Activated CD8-positive, alpha-beta T cell treated with anti-CD3 and anti-CD28 coated beads, Interleukin-2, amount 10 ng/mL, durations not matched to agents 7 days and 5 days (primary cell): Measurements from ENCODE around the gene RNF10. TPM values are rescaled to one million over a fixed set of nuclear protein-coding genes. Genes with fewer than 3 reads are reported as not detected.
"Not testable (repeated sequence)": the region's sequence is repeated elsewhere in the genome, so short reads cannot be mapped to it uniquely, and the experiment has no call there.

Source experiments
- ATAC-seq: fragments of 150-1000 bp; cut with Tn5 transposase; one replicate; pipeline ENCODE4 v1.10.0; 2021; ENCODE audit warnings: moderate library complexity
- CTCF ChIA-PET: fragments of 350-600 bp; sonication (Branson Sonifier 250); formaldehyde crosslinking; loops from one replicate; lab custom pipeline; 2021; ENCODE audit warnings: antibody characterized with exemption; lab: Charles Lee
- POLR2A ChIA-PET: fragments of 350-600 bp; sonication (Branson Sonifier 250); formaldehyde crosslinking; loops from one replicate; lab custom pipeline; 2021; ENCODE audit warnings: antibody characterized with exemption; lab: Charles Lee
- DNase-seq: peaks from one replicate; pipeline ENCODE4 v3.0.0-alpha.2; 2020
- H3K27ac Mint-ChIP-seq: one replicate; pipeline ENCODE4 v1.8.0; 2021; ENCODE audit warnings: mild to moderate bottlenecking, mixed read lengths
- H3K27me3 Mint-ChIP-seq: one replicate; pipeline ENCODE4 v1.8.0; 2021; ENCODE audit warnings: low read depth, mixed read lengths
- H3K36me3 Mint-ChIP-seq: one replicate; pipeline ENCODE4 v1.8.0; 2021; ENCODE audit warnings: low read depth, mixed read lengths
- H3K4me1 Mint-ChIP-seq: one replicate; pipeline ENCODE4 v1.8.0; 2021; ENCODE audit warnings: low read depth, mixed read lengths
- H3K4me3 Mint-ChIP-seq: one replicate; pipeline ENCODE4 v1.8.0; 2021; ENCODE audit warnings: mild to moderate bottlenecking, mixed read lengths
- H3K9me3 Mint-ChIP-seq: one replicate; pipeline ENCODE4 v1.8.0; 2022; ENCODE audit warnings: mixed read lengths; ENCODE audit not compliant: insufficient read depth
- total RNA-seq, 2 experiments: library from RNA; stranded (reverse); gene quantifications; one replicate each; pipeline ENCODE4 v1.2.3, GENCODE V29; 2021

The RNF10 gene
- total RNA-seq, 2 experiments from 2014 or later, result 192 to 204 TPM

DNA sequence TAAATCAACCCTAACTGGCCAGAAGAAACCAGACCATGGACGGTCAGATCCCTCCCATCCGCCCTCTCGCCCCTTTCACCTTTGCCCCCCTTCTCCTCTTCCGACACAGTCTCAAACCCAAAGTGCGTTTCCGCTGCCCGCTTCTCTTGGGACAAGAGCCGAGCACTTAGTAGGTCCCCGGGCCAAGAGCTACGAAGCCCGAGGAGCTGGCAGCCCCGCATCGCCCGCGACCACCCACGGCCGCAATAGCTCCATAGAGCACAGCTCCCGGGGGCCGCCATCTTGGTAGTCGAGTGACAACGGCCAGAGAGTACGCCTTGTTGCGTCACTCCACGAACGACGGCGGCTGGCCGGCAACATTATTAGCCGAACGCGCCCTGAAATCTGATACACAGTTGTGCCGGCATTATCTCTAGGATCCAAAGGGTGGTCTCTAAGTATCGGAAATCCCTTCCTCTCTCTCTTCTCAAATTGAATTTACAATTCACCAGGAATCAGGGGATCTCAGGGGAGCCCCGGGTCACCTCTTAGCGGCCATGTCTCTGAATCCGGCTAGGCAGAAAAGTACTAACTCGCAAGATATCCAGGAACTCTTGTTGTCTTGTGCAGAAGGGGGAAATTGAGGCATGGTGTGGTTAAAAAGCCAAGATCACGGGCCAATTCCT, 5.2 kb upstream of the RNF10 start, which contains the start of gene COQ5:
COQ5 (minus strand) TSS at position 298 of the 665 bp plus-strand sequence; CDS start at position 281, 17 bp downstream.
- H3K27ac Mint-ChIP-seq, result peak within 1 kb of the TSS; percentile 99
- peaks cover 7% of the 10 kb centered on the region for H3K36me3 Mint-ChIP-seq
- POLR2A ChIA-PET, result interaction anchor here (0.5 to 1.7 kb wide), 9 partner anchors 10 to 874 kb away, joined by 3 to 8 read pairs (median 4); partner anchors contain the start of genes DYNLL1, MLEC, POP5 and RNU4-1
- H3K9me3 Mint-ChIP-seq, result no peaks in the 10 kb centered on the region
- CTCF ChIA-PET, result interaction anchor here (1.0 to 1.7 kb wide), 6 partner anchors 12 to 500 kb away, joined by 3 to 7 read pairs (median 4); partner anchors contain the start of genes POP5 and SRSF9
- peak within 1 kb of the TSS; percentile 100 for H3K4me3 Mint-ChIP-seq
- no peaks in the 10 kb centered on the region for H3K27me3 Mint-ChIP-seq
- peak; percentile 96 for ATAC-seq
- DNase-seq, result peak; percentile 90
- H3K4me1 Mint-ChIP-seq, result peaks cover 20% of the 10 kb centered on the region

DNA sequence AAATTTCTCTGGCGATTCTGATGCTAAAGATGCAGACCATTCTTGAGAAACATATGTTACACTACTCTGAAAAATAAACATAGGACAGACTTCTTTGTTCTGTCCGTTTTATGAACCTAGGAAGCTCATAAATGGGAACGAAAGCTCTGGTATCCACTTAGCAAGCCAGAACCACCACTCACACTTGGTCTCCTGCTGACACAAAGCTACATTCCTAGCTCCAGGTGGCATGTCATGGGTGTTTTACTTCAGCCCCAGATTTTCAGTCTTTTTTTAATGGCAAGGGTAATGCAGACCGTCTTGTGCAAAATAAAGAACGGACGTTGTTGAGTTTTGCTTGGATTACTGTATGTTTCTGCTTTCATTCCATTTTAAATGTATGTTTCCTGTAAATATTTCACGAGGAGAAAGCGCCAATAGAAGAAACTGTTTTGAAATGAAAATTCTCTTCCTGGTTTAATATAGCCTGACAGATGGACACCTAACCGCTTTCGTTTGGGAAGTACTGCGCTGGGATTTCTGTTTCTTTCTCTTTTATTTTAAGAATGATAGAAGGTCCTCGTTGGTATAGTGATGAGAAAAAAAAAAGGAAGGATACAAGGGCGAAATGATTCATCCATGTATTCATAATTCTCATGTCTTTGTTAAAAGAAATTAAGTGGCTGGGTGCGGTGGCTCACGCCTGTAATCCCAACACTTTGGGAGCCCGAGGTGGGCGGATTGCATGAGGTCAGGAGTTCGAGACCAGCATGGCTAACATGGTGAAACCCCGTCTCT, 4.3 kb upstream of the RNF10 start:
- Mint-ChIP-seq H3K9me3 (no peaks in the 10 kb centered on the region), H3K36me3 (peaks cover 7% of the 10 kb centered on the region), H3K4me3 (peak overlapping the region; percentile 100), H3K4me1 (peaks cover 22% of the 10 kb centered on the region), H3K27ac (peak overlapping the region; percentile 99), H3K27me3 (no peaks in the 10 kb centered on the region)
- CTCF ChIA-PET, result interaction anchor here (0.7 to 1.7 kb wide), 5 partner anchors 13 to 117 kb away, joined by 3 to 7 read pairs (median 4); partner anchors contain the start of genes POP5 and SRSF9
- DNase-seq, result no peak
- POLR2A ChIA-PET, result interaction anchor here (0.7 to 1.7 kb wide), 2 partner anchors 9 to 34 kb away, joined by 3 to 8 read pairs; partner anchors contain the start of gene DYNLL1
- no peak for ATAC-seq

DNA sequence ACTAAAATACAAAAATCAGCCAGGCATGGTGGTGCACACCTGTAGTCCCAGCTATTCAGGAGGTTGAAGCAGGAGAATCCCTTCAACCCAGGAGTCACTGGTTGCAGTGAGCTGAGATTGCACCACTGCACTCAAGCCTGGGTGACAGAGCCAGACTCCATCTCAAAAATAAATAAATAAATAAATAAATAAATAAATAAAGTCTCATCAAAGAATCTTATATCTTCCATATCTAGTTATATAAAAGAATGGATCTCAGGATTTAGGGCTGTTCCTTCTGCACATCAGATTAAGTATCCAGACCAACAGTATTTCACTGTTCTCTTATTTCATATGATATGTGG, 3.8 kb upstream of the RNF10 start:
- CTCF ChIA-PET, result interaction anchor here (1.4 kb wide), 1 partner anchor 38 kb away, joined by 4 read pairs; no protein-coding TSS in a partner anchor
- DNase-seq, ATAC-seq, H3K9me3 Mint-ChIP-seq, POLR2A ChIA-PET, H3K27ac Mint-ChIP-seq, H3K27me3 Mint-ChIP-seq: not testable (repeated sequence)
- Mint-ChIP-seq H3K36me3 (peaks cover 11% of the 10 kb centered on the region), H3K4me1 (peaks cover 22% of the 10 kb centered on the region), H3K4me3 (peak overlapping the region; percentile 100)

DNA sequence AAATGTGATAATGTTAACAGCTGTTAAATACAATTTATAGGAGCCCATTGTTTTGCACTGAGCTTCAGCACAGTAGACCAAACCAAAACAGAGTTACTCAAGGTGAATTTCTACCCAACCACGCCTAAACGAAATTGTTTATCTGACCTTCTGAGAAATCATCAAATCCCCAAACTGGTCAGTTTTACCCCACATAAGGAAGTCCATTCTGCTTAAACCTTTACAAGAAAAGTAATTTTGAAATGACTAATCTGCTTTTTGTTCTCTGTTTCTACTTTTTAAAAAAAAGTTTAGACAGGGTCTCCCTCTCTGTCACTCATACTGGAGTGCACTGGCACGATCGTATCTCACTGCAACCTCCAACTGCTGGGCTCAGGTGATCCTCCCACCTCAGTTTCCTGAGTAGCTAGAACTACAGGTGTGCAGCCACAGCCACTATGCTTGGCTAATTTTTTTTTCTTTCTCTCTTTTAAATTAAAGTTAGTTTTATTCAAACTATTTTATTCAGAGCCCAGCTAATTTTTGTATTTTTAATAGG, 1.4 kb upstream of the RNF10 start:
- POLR2A ChIA-PET, result no interaction called here
- peaks cover 41% of the 10 kb centered on the region for H3K4me1 Mint-ChIP-seq
- DNase-seq (no peak), ATAC-seq (no peak)
- CTCF ChIA-PET, result interaction anchor here (1.1 kb wide), 1 partner anchor 50 kb away, joined by 4 read pairs; no protein-coding TSS in a partner anchor
- H3K4me3 Mint-ChIP-seq, result no peak overlapping the region
- no peaks in the 10 kb centered on the region for H3K27me3 Mint-ChIP-seq
- peak overlapping the region; percentile 62 for H3K27ac Mint-ChIP-seq
- H3K9me3 Mint-ChIP-seq, result no peaks in the 10 kb centered on the region
- peaks cover 26% of the 10 kb centered on the region for H3K36me3 Mint-ChIP-seq

DNA sequence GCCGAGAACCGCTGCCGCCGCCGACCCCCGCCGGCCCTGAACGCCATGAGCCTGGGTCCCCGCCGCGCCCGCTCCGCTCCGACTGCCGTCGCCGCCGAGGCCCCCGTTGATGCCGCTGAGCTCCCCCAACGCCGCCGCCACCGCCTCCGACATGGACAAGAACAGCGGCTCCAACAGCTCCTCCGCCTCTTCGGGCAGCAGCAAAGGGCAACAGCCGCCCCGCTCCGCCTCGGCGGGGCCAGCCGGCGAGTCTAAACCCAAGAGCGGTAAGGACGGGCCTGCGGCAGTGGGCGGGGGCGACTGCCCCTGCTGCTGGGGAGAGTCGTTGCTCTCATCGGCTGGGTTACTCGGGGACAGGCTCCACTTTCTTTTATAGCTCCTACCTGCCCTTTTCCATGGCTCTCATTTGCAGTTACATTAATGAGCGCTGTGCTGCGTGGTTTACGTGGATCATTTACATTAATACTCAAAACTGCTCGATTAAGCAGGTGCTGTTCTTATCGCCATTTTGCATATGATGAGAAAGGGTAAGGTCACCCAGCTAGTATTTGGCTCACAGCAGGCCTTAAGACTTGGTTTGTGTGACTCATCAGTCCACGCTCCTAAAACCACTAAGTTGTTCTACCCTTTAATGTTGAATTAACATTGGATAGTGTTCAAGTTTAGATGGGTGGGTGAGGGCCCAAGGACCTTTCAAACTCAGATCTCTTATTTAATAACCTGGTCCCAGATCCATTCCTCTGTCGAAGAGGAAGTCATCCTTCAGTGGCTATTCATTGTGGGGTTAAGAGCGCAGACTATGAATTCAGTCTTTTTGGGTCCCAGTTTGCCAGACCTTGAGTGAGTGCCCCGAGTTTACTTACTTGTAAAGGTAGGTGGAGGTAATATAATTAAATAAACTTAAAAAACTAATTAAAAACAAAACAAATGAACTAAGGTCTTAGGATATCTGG, 823 bp downstream of the RNF10 start:
- no peaks in the 10 kb centered on the region for H3K27me3 Mint-ChIP-seq
- no peaks in the 10 kb centered on the region for H3K9me3 Mint-ChIP-seq
- peak; percentile 55 for DNase-seq
- POLR2A ChIA-PET, result interaction anchor here (0.6 to 2.3 kb wide), 10 partner anchors 8 to 551 kb away, joined by 3 to 8 read pairs (median 4); partner anchors contain the start of genes POP5, RNU4-1 and RNU4-2
- H3K27ac Mint-ChIP-seq, result peak overlapping the region; percentile 87
- peak; percentile 57 for ATAC-seq
- H3K36me3 Mint-ChIP-seq, result peaks cover 43% of the 10 kb centered on the region
- CTCF ChIA-PET, result interaction anchor here (0.5 to 1.6 kb wide), 5 partner anchors 46 to 429 kb away, joined by 3 to 11 read pairs (median 4); partner anchors contain the start of genes POP5 and SRSF9
- H3K4me1 Mint-ChIP-seq, result peaks cover 52% of the 10 kb centered on the region
- H3K4me3 Mint-ChIP-seq, result peak overlapping the region; percentile 88

DNA sequence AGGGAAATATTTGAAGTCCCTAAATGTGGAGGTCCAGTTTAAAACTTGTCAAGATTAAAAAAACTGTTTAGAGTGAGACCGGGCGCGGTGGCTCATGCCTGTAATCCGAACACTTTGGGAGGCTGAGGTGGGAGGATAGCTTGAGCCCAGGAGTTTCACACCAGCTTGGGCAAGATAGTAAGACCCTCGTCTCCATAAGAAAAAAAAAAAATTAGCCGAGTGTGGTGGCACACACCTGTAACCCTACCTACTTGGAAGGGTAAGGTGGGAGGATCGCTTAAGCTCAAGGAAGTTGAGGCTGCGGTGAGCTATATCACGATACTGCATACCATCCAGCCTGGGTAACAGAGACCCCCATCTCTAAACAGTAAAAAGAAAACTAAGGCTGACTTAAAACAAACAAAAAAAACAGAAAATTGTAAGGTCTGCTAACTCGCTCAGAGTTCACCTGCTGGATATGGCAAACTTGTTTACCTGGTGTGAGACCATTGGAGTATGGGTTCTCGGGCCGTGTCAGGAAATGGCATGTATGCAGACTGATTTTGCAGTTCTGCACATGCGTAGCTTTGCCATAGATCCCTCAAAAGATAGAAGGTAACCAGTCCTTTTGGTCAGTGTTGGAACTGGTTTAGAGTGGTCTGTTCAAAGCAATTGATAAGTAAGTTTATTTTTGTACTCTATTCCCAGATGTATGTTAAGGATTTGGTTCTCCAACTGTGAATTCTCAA, 2.1 kb downstream of the RNF10 start:
- peak; percentile 39 for ATAC-seq
- Mint-ChIP-seq H3K9me3 (no peaks in the 10 kb centered on the region), H3K4me1 (peaks cover 61% of the 10 kb centered on the region), H3K27me3 (no peaks in the 10 kb centered on the region), H3K27ac (peak overlapping the region; percentile 52), H3K36me3 (peaks cover 53% of the 10 kb centered on the region), H3K4me3 (peak overlapping the region; percentile 88)
- ChIA-PET CTCF (interaction anchor here (1.0 to 1.6 kb wide), 2 partner anchors 47 to 73 kb away, joined by 4 to 5 read pairs; no protein-coding TSS in a partner anchor), POLR2A (interaction anchor here (1.1 to 2.3 kb wide), 5 partner anchors 34 to 335 kb away, joined by 3 to 8 read pairs (median 4); partner anchors contain the start of genes RNU4-1 and RPLP0)
- DNase-seq, result peak; percentile 56

DNA sequence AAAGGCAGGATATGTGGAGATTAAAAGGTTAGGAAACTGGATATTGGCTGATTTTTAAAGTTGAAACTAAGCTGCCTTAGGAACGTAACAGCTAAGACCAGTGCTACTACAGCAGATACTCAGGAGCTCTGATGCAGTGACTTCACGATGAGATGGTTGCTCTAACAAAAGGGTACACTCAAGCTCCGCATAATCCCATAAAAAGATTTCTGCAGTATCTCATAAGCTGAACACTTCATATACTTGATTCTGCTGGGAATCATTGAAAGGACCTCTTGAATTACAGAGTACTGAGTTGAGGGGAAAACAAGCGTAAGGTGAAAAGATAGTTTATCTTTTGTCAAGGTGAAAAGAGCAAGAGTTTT, 3.7 kb downstream of the RNF10 start:
- Mint-ChIP-seq H3K36me3 (peaks cover 55% of the 10 kb centered on the region), H3K27me3 (no peaks in the 10 kb centered on the region), H3K4me3 (peak overlapping the region; percentile 88), H3K4me1 (peaks cover 58% of the 10 kb centered on the region), H3K27ac (peak overlapping the region; percentile 80), H3K9me3 (no peaks in the 10 kb centered on the region)
- ATAC-seq, result no peak
- POLR2A ChIA-PET, result interaction anchor here (0.7 to 2.4 kb wide), 6 partner anchors 9 to 760 kb away, joined by 3 to 12 read pairs (median 6); partner anchors contain the start of genes COQ5, RNU4-1 and RNU4-2
- DNase-seq, result no peak
- CTCF ChIA-PET, result interaction anchor here (0.9 to 2.6 kb wide), 7 partner anchors 14 to 111 kb away, joined by 3 to 11 read pairs (median 4); partner anchors contain the start of genes POP5 and SRSF9

DNA sequence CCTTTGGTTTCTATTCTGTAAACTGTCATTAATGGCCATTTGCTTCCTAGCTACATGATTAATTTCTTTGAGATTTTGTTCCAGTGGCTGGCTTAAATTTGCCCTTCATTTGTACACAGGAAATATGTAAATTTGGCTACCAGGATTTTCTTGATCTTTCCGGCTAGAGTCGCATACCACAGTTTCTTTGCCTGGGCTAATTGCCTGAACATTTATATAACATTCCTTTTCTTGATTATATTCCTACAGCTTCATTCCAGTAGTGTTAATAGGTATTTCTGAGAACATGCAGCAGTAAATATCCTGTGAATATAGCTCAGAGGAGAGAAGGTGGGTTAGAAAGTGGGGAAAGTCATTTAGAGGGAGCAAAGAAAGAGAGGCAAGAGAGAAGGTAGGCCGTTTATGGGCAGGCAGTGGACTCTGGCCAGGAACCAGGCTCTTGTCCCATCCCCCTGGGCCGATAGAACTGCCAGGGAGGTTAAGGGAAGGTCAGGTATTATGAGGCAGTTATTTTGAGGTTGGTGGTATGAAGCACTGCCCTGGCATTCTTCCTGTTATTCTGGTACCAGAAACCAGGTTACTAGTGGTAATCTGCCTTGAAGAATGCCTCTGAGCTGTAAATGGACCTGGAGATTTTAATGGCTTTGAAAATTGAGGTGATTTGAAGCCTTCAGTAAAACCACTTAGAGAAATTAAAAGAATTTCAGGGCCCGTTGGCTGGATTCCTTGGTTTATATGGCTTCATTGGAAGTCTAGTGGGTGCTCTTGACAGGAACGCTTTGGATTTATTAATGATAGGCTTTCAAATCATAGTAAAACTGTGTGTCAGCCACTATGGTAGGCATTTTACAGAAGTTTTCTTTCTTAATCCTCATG, 4.4 kb downstream of the RNF10 start:
- ChIA-PET POLR2A (interaction anchor here (0.7 to 2.4 kb wide), 8 partner anchors 9 to 759 kb away, joined by 3 to 12 read pairs (median 5); partner anchors contain the start of genes COQ5, POP5, RNU4-1 and RNU4-2), CTCF (interaction anchor here (0.9 to 2.6 kb wide), 8 partner anchors 14 to 111 kb away, joined by 3 to 11 read pairs (median 4); partner anchors contain the start of genes POP5 and SRSF9)
- H3K4me3 Mint-ChIP-seq, result peak overlapping the region; percentile 88
- H3K27me3 Mint-ChIP-seq, result no peaks in the 10 kb centered on the region
- peak overlapping the region; percentile 80 for H3K27ac Mint-ChIP-seq
- DNase-seq (no peak), ATAC-seq (no peak)
- H3K36me3 Mint-ChIP-seq, result peaks cover 58% of the 10 kb centered on the region
- H3K4me1 Mint-ChIP-seq, result peaks cover 55% of the 10 kb centered on the region
- no peaks in the 10 kb centered on the region for H3K9me3 Mint-ChIP-seq

DNA sequence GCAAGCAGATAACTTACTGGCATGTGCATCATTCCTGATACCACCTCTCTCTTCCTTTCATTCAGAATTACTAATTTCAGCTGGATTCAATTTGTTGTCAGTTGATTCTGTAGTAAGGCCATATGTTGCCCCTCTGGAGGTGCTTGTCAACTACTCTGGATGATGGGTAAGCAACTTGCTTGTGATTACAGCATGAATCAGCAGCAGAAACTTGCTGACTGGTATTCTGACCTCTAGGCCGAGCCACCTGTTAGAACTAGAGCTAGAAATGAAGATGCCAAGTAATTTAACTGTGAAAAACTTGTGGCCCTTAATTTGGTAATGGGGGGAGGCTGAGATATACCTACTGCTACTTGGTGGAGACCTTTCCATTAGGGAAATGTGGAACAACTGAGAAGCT, 5.1 kb downstream of the RNF10 start:
- ChIA-PET CTCF (interaction anchor here (1.2 to 2.6 kb wide), 4 partner anchors 43 to 89 kb away, joined by 3 to 11 read pairs (median 6); partner anchors contain the start of gene SRSF9), POLR2A (interaction anchor here (0.9 to 2.4 kb wide), 4 partner anchors 10 to 247 kb away, joined by 3 to 12 read pairs (median 6); partner anchors contain the start of genes COQ5, POP5, RNU4-1 and RNU4-2)
- DNase-seq (no peak), ATAC-seq (no peak)
- peak overlapping the region; percentile 80 for H3K27ac Mint-ChIP-seq
- H3K27me3 Mint-ChIP-seq, result no peaks in the 10 kb centered on the region
- peak overlapping the region; percentile 88 for H3K4me3 Mint-ChIP-seq
- H3K36me3 Mint-ChIP-seq, result peaks cover 58% of the 10 kb centered on the region
- peaks cover 53% of the 10 kb centered on the region for H3K4me1 Mint-ChIP-seq
- H3K9me3 Mint-ChIP-seq, result no peaks in the 10 kb centered on the region
